Islet precursor cell (in vitro differentiated cells): ENCODE results near the gene MYO7A.

Experiments
- DNase-seq: peaks from one replicate; pipeline ENCODE4 v3.0.0-alpha.2; 2018

MYO7A gene

GRCh38 chr11:77129069-77129841 is 1.2 kb downstream of the MYO7A start:
- no peak for DNase-seq

GRCh38 chr11:77129842-77130756 is 2.1 kb downstream of the MYO7A start:
- no peak for DNase-seq

DNA sequence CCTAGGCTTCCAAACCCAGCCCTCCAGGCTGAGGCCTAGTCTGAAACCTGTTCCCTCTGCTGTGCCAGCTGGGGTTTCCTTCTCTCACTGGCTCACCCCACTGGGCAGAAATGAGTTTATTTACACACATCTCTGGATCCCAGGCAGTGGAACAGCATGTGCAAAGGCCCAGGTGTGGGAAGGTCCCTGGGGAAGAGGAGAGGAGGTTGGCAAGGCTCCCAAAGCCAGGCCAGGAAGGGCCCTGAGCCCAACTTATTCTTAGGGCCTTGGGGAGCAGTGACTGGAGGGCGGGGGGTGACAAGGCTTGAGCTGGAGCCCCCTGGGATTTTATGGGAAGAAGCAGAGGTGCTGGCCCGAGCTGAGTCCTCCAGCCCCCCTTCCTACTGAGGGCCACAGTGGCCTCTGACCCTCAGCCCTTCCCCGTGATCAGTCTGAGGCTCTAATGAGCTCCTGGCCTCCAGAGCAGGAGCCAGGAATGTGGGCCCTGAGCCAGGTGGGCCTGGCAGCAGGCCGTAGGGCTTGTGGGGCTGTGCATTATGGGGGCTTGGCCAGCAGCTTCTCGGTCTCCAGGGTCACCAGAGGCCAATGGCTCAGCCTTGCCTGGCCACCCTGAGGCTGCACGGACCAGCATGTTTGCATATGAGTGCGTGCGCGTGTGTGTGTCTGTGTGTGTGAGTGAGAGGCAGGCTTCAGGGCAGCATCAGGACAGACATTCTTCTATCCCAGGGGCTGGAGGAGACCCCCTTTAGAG is 2.9 kb downstream of the MYO7A start:
- no peak for DNase-seq

DNA sequence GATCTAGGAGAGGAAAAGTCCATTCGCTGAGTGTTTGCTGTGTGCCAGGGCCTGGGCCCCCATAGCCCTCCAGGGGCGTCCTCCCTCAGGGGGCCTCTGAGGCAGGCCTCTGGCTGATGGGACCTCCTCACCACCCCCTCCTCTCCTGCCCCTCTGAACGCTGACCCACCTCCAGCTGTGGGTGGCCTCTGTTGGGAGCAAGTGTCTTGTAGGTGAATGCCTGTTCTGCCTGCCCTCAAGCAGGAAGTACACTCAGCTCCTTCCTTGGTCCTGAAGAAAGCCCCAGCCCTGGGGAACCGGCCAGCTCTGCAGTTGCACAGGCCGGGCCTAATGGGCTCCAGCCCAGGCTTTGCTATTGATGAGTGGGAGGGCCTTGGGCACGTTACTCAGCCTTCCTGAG is 3.5 kb downstream of the MYO7A start:
- DNase-seq: no peak

GRCh38 chr11:77135069-77135468 is 7.0 kb downstream of the MYO7A start:
- DNase-seq: no peak

DNA sequence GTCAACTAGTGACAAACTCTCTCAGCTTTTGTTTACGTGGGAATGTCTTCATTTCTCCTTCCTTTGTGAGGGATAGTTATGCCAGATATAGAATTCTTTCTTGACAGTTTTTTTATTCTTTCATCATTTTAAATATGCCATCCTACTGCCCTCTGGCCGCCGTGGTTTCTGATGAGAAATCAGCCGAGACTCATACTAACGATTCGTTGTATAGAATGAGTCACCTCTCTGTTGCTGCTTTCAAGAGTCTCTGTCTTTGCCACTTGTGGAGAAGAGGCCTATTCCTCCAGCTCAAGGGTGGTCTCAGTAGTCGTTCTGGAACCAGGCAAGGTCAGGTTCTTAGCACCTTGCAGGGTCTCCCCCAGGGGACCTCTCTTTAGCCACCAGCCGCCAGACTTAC is 8.0 kb downstream of the MYO7A start:
- DNase-seq: no peak

- DNase-seq: no peak
Observed at GRCh38 chr11:77136784-77137420, 8.9 kb downstream of the MYO7A start.

GRCh38 chr11:77137421-77137820 is 9.4 kb downstream of the MYO7A start:
- DNase-seq: no peak

DNA sequence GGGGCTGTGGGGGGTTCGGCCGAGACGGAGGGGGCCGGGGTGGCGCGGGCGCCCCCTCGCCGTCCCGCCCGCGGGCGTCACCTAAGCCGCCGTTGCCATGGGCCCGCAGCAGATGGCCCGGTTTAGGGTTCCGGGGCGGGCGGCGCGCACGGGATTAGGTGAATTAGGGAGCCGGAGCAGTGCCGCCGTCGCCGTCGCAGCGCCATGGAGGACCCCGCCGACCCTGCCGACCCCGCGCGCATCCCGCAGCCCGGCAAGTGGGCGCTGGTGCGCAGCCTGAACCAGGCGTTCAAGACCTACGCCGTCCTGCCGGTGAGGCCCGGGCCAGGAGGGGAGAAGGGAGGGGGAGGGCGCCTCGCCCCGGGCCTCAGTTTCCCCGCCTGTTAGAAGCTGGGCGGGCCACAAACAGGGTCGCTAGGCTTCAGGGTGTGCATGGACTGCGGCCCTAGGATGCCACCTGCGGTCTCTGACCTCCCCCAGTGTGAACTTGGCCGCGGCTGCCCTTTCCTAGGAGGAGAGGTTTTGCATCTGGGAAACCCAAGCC is 10.1 kb downstream of the MYO7A start:
- no peak for DNase-seq

DNA sequence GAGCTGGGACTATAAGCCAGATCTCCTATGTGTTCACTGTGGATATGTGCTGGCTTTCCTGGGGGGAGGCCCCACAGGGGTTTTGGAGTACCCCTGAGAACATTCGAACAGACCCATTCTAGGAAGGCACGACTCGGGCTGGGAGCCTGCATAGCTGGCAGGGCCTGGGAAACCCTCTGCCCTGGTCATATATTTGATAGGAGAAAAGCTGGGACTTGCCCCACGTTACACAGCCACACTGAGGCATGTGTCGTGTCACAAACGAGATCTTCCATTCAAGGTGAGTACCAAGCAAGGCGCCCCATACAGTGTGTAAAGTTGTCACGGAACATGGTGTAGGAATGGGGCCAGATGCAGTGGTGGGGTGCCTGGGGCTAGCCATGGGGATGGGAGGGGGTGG is 11.2 kb downstream of the MYO7A start:
- no peak for DNase-seq

- peak; percentile 87 for DNase-seq
Observed at GRCh38 chr11:77140231-77140851, 12.3 kb downstream of the MYO7A start.

- no peak for DNase-seq
Observed at GRCh38 chr11:77141034-77141433, 13.0 kb downstream of the MYO7A start.

DNA sequence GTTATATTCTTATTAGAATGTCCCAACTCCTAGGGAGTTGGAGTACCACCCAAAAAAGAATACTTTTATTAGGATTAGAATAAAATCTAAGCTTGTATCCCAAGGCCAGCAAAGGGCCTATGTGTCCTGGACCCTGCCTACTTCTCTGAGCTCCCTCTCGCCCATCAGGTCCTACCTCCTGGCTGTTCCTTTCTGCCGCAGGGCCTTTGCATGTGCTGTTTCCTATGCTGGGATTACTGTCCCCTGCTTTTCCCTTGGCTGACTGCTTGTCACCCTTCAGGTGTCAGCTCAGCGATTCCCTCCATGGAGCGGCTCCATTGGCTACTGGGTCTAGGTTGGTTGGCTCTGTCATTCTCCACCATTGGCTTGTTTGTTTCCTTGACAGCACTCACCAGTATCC is 13.4 kb downstream of the MYO7A start:
- DNase-seq: no peak

- peak; percentile 68 for DNase-seq
Observed at GRCh38 chr11:77142091-77142975, 14.3 kb downstream of the MYO7A start.

- no peak for DNase-seq
Observed at GRCh38 chr11:77143405-77144020, 15.5 kb downstream of the MYO7A start.

- DNase-seq: no peak
Observed at GRCh38 chr11:77144196-77144856, 16.3 kb downstream of the MYO7A start.

- no peak for DNase-seq
Observed at GRCh38 chr11:77144857-77145428, 16.9 kb downstream of the MYO7A start.

- no peak for DNase-seq
Observed at GRCh38 chr11:77146261-77147035, 18.4 kb downstream of the MYO7A start.

DNA sequence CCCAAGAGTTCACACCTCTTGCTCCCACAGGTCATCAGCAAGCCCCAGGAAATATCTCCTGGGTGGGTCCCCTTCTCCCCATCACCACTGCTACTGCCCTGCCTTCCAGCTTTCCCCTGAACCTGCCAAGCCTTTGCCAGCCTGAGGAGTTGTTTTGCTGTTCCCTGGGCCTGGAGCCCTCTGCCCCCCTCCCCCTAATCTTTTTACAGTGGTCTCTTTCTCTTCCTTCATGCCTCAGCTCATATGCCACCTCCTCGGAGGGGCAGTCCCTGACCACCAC is 18.9 kb downstream of the MYO7A start:
- no peak for DNase-seq
